ENCODE measurements around the gene KLHL29.

GRCh38 chr2:23557455-23557854 lies 172.5 kb downstream of the KLHL29 start:
- TF ChIP-seq EP300 (IDR thresholded peaks at IDR 0.05) (no peak), CTCF (IDR thresholded peaks at IDR 0.05) (no peak)

Data from ovary (tissue), 3 donors.